ENCODE data around the gene VSTM2L.

Gene VSTM2L

DNA sequence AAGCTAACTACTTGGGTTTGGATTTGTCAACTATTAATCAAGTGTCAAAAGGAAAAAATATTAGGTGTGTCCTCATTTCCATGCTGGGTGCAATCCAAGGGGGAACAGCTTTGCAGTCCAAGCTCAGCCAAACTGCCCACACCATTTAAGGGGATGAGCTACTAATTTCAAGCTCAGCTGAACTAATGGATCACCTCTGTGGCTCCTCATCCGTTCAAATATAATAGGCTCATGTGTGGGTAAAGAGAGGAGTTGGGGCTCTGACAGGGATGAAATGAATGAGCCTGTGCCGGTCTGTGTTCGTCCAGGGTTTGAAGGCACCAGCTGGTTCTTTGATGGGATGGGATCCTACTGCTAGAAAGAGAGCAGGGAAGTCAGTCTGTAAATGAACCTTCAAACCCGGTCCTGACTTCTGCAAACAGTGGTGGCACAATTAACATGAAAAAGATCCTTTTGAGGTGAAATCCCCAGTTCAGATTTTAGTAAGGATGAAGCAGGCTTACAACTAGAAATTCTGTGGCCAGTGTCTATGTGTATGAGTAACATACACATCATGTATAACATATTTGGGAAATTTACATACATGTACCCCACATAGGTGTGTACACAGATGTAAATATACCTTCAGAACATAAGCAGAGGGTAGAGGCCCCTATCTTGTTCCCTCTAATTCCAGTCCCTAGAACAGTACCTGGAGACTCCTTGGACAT lies 88.4 kb downstream of the VSTM2L start:
- DNase-seq: no peak

DNA sequence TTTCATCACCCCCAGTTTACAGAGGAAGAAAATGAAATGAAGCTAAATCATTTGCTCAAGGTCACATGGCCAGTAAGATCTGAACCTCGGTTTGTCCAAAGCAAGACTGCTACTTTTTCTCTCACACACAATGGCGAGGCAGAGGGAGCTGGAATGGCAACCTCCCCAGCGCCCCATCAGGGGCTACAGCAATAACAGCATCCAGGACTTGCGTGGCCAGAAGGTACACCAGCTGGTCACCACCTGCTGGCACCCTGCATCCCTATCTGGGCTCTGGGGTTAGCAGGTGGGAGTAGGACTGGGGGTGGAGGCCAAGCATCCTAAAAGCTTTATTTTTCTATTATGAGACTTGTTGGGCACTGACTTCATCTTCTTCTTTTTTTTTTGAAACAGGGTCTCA lies 89.0 kb downstream of the VSTM2L start:
- no peak for DNase-seq

DNA sequence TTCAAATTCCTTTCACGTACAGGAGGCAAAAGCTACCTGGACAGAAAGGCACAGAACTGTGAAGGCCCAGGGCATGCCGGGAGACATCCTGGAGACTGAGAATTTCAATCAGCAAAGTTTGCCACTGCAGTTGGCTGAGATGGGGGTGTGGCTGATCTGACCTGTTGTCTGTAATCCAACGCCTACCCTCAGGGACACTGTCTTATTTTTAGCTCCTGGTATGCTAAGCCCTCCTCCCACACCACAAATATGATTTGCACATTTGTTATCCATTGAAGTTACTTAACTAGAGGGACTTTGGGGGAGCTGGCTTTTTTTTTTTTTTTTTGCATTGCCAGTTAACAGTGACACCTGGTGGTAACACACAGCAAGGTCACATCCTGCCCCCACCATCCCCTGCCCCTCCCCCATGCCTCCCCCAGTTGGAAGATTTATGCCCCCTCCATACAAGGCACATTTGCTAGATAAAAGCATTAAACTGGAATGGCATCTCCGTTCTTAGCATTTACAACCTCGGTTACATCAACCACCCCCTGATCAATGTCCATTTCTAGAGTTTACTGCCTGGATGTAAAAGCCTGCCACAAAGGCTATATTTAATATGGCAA lies 90.0 kb downstream of the VSTM2L start:
- DNase-seq: peak; percentile 31

DNA sequence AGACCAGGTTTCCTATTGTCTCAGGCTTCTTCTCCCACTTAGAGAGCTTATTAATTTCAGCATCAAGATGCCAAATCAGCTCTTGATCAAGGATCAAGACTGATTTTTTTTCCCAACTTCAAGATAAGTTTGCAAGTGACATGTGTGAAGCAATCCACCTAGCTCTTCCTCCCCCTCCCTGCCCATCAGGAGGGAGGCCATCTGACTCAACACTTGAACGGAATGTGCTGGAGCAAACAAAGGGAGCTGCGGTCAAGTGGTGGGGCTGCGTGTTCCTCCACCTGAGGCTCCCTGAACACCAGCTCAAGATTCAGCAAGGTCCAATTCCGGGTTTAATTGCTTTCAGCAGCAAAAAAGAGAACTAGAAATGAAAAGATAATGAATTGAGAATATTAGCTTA lies 91.6 kb downstream of the VSTM2L start:
- no peak for DNase-seq

Measured in CD4-positive, alpha-beta T cell treated with Interleukin-6 for 4 hours (primary cell).